Psoas muscle (tissue), 8 donors: Measurements from ENCODE around the gene RAB11FIP3. TPM values are rescaled to one million over a fixed set of nuclear protein-coding genes. Genes with fewer than 3 reads are reported as not detected.

Source experiments
- ATAC-seq, 4 donors: fragments of 200-7000 bp; cut with Tn5 transposase; one replicate each; pipeline ENCODE4 v1.9.1; 2020; ENCODE audit warnings: moderate library complexity in 3 of 4, mild to moderate bottlenecking in 2 of 4
- DNase-seq, 2 donors: peaks; one replicate each; pipeline ENCODE4 v3.0.0-alpha.2; 2020
- H3K27ac ChIP-seq: fragments of 200-600 bp; one replicate; pipeline ENCODE4 v1.8.0; 2022
- H3K27me3 ChIP-seq, 3 donors: fragments of 200-600 bp in 1 of 3; one replicate each; pipeline versions ENCODE4 v1.6.1 to v1.8.0; 2013 to 2022; ENCODE audit warnings: low read length in 2 of 3, mild to moderate bottlenecking in 2 of 3, moderate library complexity in 1 of 3; ENCODE audit not compliant: insufficient read depth in 3 of 3
- H3K36me3 ChIP-seq, 2 donors: fragments of 200-600 bp in 1 of 2; one replicate each; pipeline versions ENCODE4 v1.6.1 to v1.8.0; 2013 to 2022; ENCODE audit warnings: low read depth in 1 of 2, mild to moderate bottlenecking in 1 of 2, moderate library complexity in 1 of 2; ENCODE audit not compliant: insufficient read depth in 1 of 2
- H3K4me1 ChIP-seq: fragments of 200-600 bp; one replicate; pipeline ENCODE4 v1.8.0; 2022
- H3K4me3 ChIP-seq: fragments of 200-600 bp; one replicate; pipeline ENCODE4 v1.8.0; 2022; ENCODE audit warnings: mild to moderate bottlenecking
- H3K9me3 ChIP-seq: fragments of 200-600 bp; one replicate; pipeline ENCODE4 v1.8.0; 2022
- CTCF ChIP-seq: fragments of 200-600 bp; IDR thresholded peaks from one replicate; pipeline ENCODE4 v1.8.0; 2022; ENCODE audit warnings: antibody characterized with exemption
- WGBS, 3 donors: extraction: QIAGEN DNeasy Blood & Tissue Kit; methylation state at CpG; one replicate each; pipeline versions ENCODE4 v1.1.6 to v1.1.7; 2013; 5-methylcytosine and 5-hydroxymethylcytosine counted together
- intact Hi-C, 2 donors: fragments of 100-400 bp; cut with DNase I; formaldehyde crosslinking; loops; one replicate each; pipeline versions ENCODE4 v1.11.0 to v1.14.2; 2022
- polyA plus RNA-seq, 3 donors: library from polyadenylated mRNA; stranded (reverse); fragments of 200-250 nt; gene quantifications; one replicate each; pipeline ENCODE4 v1.2.3, GENCODE V29; 2013
- total RNA-seq, 4 donors: library from RNA; stranded (reverse); fragmentation: NEBNext Ultra II Directional in 2 of 4; extraction: Animal tissue kit (Norgen Biotek cat#: 25700) in 2 of 4; gene quantifications; one replicate each; pipeline versions ENCODE4 v1.2.1 to v1.2.4, GENCODE V29; 2021 to 2023
- donor health status: healthy with polysubstance abuse.
- donor health status: DM: no; HTN: no; CAD: no; lungs with moderate emphysema.
- donor health status: Bipolar disorder and iron deficiency.
- donor health status: healthy.
- donor health status: DM: yes; HTN: yes; CAD: no.
- donor health status: DM: no; HTN: no; CAD: no.
- donor health status: DM: no; HTN: no; CAD: no.
- donor health status: DM: yes; HTN: yes; CAD: no.

RAB11FIP3 gene
- total and polyA plus RNA-seq, 7 donors, result 20.3 to 89.5 (median 44.7) TPM

GRCh38 chr16:445566-445965, 20.1 kb downstream of the RAB11FIP3 start:
- no peaks in the 10 kb centered on the region for H3K27me3 ChIP-seq
- H3K9me3 ChIP-seq, result no peaks in the 10 kb centered on the region
- no peak overlapping the region for H3K27ac ChIP-seq
- DNase-seq, result no peak
- peaks cover 27% of the 10 kb centered on the region for H3K4me1 ChIP-seq
- intact Hi-C loops, result no loop called here
- no peaks in the 10 kb centered on the region for H3K36me3 ChIP-seq
- H3K4me3 ChIP-seq, result no peak overlapping the region
- WGBS, 3 donors, result 64 to 85% (median 80%) methylated on average over 4 of the region's 4 CpGs
- no peak for ATAC-seq
- no peak for TF ChIP-seq CTCF

GRCh38 chr16:450385-450784, 24.9 kb downstream of the RAB11FIP3 start:
- intact Hi-C loops, result no loop called here
- ATAC-seq, result no peak

GRCh38 chr16:450785-451512, 25.5 kb downstream of the RAB11FIP3 start:
- intact Hi-C loops, result no loop called here
- Histone ChIP-seq H3K27me3 (no peaks in the 10 kb centered on the region), H3K4me3 (no peak overlapping the region), H3K9me3 (no peaks in the 10 kb centered on the region), H3K36me3 (no peaks in the 10 kb centered on the region), H3K27ac (no peak overlapping the region), H3K4me1 (no peaks in the 10 kb centered on the region)
- TF ChIP-seq CTCF, result no peak
- DNase-seq (no peak), ATAC-seq (no peak)
- WGBS, 3 donors, result 76 to 87% (median 83%) methylated on average over 14 of the region's 14 CpGs

More at GRCh38 chr16:450385-450784, 24.9 kb downstream of the RAB11FIP3 start:
- TF ChIP-seq CTCF, result no peak
- H3K27me3 ChIP-seq, result no peaks in the 10 kb centered on the region
- WGBS, 3 donors, result 83 to 85% (median 84%) methylated on average over 8 of the region's 8 CpGs
- no peak for DNase-seq
- no peaks in the 10 kb centered on the region for H3K9me3 ChIP-seq
- H3K27ac ChIP-seq, result no peak overlapping the region
- no peak overlapping the region for H3K4me3 ChIP-seq
- no peaks in the 10 kb centered on the region for H3K4me1 ChIP-seq
- no peaks in the 10 kb centered on the region for H3K36me3 ChIP-seq

- Histone ChIP-seq H3K4me1 (peaks cover 16% of the 10 kb centered on the region), H3K27me3 (no peaks in the 10 kb centered on the region), H3K9me3 (no peaks in the 10 kb centered on the region), H3K4me3 (no peak overlapping the region), H3K36me3 (no peaks in the 10 kb centered on the region), H3K27ac (no peak overlapping the region)
- 87 to 91% (median 89%) methylated on average over 13 of the region's 13 CpGs for WGBS, 3 donors
- DNase-seq, result no peak
- no peak for TF ChIP-seq CTCF
- no peak for ATAC-seq
- intact Hi-C loops, result no loop called here
These were observed 29.0 kb downstream of the RAB11FIP3 start for GRCh38 chr16:454397-454940.
